Neural crest cell (in vitro differentiated cells): ENCODE data around the gene WDR90. TPM values are rescaled to one million over a fixed set of nuclear protein-coding genes. Genes with fewer than 3 reads are reported as not detected.

Experiments used
- DNase-seq: peaks from one replicate; pipeline ENCODE4 v3.0.0; 2021; ENCODE audit warnings: low read depth, mixed read lengths, low spot score
- H3K27ac Mint-ChIP-seq: one replicate; pipeline ENCODE4 v1.8.0; 2021; ENCODE audit warnings: mild to moderate bottlenecking, mixed read lengths; ENCODE audit not compliant: unreplicated experiment
- H3K27me3 Mint-ChIP-seq: 2 replicates; pipeline ENCODE4 v1.8.0; 2021; ENCODE audit warnings: low read depth, mild to moderate bottlenecking, mixed read lengths
- H3K36me3 Mint-ChIP-seq: 2 replicates; pipeline ENCODE4 v1.8.0; 2021; ENCODE audit warnings: low read depth, mild to moderate bottlenecking, mixed read lengths
- H3K4me1 Mint-ChIP-seq: 2 replicates; pipeline ENCODE4 v1.8.0; 2021; ENCODE audit warnings: mixed read lengths
- H3K4me3 Mint-ChIP-seq: one replicate; pipeline ENCODE4 v1.8.0; 2021; ENCODE audit warnings: mild to moderate bottlenecking, mixed read lengths
- H3K9me3 Mint-ChIP-seq: 2 replicates; pipeline ENCODE4 v1.8.0; 2021; ENCODE audit warnings: mixed read lengths
- total RNA-seq: library from RNA; stranded (reverse); gene quantifications from 2 replicates; pipeline ENCODE4 v1.2.1, GENCODE V29; 2021
- TF ChIP-seq, protein P1 (sequence below): fragments of 200-600 bp; sonication (generic); conservative IDR thresholded peaks from 2 replicates; pipeline ENCODE4 v1.5.0; 2021; ENCODE audit warnings: antibody characterized with exemption, mild to moderate bottlenecking

The WDR90 gene
- total RNA-seq, 1 donor from 2014 or later: 97.0 TPM

DNA sequence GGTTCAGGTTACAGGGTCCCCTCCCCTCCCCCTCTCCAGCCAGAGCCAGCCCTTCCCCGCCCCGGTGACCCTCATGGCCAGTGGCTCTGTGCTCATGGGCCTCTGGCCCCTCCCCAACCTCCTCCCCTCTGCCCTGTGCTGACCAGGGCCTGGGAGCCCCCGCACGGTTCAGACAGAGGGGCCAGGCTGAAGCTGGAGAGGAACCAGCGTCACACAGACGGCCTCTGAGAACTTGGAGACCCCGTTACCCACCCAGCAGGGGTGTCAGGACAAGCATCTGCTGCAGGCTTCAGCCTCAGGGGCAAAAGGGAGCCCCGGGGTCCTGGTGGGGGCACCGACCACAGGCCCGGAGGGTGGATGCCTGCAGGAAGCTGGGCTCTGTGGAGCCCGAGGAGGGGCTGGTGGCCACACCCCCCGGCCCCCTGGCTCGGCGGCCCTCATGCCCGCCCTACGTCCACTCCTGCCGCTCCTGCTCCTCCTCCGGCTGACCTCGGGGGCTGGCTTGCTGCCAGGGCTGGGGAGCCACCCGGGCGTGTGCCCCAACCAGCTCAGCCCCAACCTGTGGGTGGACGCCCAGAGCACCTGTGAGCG lies 18.3 kb upstream of the WDR90 start, which contains the start of gene WFIKKN1:
Gene WFIKKN1, plus strand, starts transcription at position 171 of the 591 bp plus-strand sequence. Its CDS starts 269 bp downstream, at position 440.
- peaks cover 16% of the 10 kb centered on the region for H3K4me1 Mint-ChIP-seq
- no peaks in the 10 kb centered on the region for H3K9me3 Mint-ChIP-seq
- TF ChIP-seq, protein P1, sequence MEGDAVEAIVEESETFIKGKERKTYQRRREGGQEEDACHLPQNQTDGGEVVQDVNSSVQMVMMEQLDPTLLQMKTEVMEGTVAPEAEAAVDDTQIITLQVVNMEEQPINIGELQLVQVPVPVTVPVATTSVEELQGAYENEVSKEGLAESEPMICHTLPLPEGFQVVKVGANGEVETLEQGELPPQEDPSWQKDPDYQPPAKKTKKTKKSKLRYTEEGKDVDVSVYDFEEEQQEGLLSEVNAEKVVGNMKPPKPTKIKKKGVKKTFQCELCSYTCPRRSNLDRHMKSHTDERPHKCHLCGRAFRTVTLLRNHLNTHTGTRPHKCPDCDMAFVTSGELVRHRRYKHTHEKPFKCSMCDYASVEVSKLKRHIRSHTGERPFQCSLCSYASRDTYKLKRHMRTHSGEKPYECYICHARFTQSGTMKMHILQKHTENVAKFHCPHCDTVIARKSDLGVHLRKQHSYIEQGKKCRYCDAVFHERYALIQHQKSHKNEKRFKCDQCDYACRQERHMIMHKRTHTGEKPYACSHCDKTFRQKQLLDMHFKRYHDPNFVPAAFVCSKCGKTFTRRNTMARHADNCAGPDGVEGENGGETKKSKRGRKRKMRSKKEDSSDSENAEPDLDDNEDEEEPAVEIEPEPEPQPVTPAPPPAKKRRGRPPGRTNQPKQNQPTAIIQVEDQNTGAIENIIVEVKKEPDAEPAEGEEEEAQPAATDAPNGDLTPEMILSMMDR: no peak
- DNase-seq: peak; percentile 77
- H3K27me3 Mint-ChIP-seq: peaks cover 2% of the 10 kb centered on the region
- peak within 1 kb of the TSS; percentile 84 for H3K4me3 Mint-ChIP-seq
- H3K36me3 Mint-ChIP-seq: peaks cover 3% of the 10 kb centered on the region
- peak within 1 kb of the TSS; percentile 75 for H3K27ac Mint-ChIP-seq

DNA sequence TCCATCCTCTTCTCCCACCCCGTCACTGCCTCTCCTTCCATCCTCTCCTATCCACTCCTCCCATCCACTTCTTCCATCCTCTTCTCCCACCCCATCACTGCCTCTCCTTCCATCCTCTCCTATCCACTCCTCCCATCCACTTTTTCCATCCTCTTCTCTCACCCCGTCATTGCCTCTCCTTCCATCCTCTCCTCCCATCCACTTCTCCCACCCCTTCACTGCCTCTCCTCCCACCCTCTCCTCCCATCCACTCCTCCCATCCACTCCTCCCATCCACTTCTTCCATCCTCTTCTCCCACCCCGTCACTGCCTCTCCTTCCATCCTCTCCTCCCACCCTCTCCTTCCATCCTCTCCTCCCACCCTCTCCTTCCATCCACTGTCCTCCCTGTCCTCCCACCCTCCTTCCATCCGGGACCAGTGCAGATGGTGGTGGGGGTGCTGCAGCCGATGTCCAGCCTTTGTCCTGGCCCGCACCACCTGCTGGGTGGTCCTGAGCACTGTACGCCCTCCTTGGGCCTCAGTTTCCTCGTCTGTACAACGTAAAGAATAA lies 17.3 kb upstream of the WDR90 start:
- H3K36me3 Mint-ChIP-seq: peaks cover 7% of the 10 kb centered on the region
- TF ChIP-seq, protein P1: no peak
- no peak for DNase-seq
- no peaks in the 10 kb centered on the region for H3K9me3 Mint-ChIP-seq
- H3K27ac Mint-ChIP-seq: no peak overlapping the region
- peaks cover 21% of the 10 kb centered on the region for H3K4me1 Mint-ChIP-seq
- peak overlapping the region; percentile 49 for H3K4me3 Mint-ChIP-seq
- H3K27me3 Mint-ChIP-seq: peaks cover 9% of the 10 kb centered on the region

DNA sequence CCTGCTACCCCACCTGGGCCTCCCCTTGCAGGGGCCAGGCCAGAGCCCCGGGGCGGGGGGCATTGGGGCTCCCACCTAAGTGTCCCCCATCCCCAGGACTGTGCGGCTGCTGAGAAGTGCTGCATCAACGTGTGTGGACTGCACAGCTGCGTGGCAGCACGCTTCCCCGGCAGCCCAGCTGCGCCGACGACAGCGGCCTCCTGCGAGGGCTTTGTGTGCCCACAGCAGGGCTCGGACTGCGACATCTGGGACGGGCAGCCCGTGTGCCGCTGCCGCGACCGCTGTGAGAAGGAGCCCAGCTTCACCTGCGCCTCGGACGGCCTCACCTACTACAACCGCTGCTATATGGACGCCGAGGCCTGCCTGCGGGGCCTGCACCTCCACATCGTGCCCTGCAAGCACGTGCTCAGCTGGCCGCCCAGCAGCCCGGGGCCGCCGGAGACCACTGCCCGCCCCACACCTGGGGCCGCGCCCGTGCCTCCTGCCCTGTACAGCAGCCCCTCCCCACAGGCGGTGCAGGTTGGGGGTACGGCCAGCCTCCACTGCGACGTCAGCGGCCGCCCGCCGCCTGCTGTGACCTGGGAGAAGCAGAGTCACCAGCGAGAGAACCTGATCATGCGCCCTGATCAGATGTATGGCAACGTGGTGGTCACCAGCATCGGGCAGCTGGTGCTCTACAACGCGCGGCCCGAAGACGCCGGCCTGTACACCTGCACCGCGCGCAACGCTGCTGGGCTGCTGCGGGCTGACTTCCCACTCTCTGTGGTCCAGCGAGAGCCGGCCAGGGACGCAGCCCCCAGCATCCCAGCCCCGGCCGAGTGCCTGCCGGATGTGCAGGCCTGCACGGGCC lies 16.5 kb upstream of the WDR90 start:
- Mint-ChIP-seq H3K9me3 (no peaks in the 10 kb centered on the region), H3K4me1 (peaks cover 21% of the 10 kb centered on the region), H3K36me3 (peaks cover 7% of the 10 kb centered on the region), H3K4me3 (no peak overlapping the region), H3K27ac (no peak overlapping the region), H3K27me3 (peaks cover 9% of the 10 kb centered on the region)
- TF ChIP-seq, protein P1: no peak
- no peak for DNase-seq

DNA sequence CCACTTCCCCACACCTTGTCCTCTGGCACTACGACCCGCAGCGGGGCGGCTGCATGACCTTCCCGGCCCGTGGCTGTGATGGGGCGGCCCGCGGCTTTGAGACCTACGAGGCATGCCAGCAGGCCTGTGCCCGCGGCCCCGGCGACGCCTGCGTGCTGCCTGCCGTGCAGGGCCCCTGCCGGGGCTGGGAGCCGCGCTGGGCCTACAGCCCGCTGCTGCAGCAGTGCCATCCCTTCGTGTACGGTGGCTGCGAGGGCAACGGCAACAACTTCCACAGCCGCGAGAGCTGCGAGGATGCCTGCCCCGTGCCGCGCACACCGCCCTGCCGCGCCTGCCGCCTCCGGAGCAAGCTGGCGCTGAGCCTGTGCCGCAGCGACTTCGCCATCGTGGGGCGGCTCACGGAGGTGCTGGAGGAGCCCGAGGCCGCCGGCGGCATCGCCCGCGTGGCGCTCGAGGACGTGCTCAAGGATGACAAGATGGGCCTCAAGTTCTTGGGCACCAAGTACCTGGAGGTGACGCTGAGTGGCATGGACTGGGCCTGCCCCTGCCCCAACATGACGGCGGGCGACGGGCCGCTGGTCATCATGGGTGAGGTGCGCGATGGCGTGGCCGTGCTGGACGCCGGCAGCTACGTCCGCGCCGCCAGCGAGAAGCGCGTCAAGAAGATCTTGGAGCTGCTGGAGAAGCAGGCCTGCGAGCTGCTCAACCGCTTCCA lies 15.7 kb upstream of the WDR90 start:
- Mint-ChIP-seq H3K27ac (no peak overlapping the region), H3K9me3 (no peaks in the 10 kb centered on the region), H3K36me3 (peaks cover 7% of the 10 kb centered on the region), H3K4me1 (peaks cover 21% of the 10 kb centered on the region), H3K27me3 (peaks cover 9% of the 10 kb centered on the region), H3K4me3 (peak overlapping the region; percentile 82)
- TF ChIP-seq, protein P1: no peak
- no peak for DNase-seq

DNA sequence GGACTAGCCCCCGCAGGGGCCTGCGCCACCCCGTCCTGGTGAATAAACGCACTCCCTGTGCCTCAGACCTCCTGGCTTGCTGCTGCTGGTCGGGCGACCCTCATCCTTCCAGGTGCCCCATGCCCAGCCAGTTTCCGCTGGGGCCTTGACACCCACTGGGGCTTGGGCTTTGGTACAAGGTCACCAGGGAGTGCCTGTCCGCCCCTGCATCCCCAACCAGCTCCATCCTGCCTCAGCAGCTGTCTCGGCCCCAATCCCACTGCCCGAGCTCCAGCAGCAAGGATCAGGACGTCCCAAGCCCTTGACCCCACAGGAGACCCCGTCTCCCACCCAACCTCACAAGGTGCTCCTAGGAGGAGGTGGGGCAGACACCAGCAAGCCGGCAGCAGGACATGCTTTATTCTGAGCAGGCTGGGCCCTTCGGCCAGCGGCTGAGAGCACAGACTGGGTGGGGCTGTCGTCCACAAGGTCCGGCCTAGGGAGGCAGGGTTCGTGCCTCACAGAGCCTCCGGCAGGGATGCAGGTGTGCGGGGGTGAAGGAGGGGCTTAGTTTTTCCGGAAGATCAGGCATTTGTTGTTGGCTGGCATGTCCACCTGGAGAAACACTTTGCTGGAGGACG lies 15.0 kb upstream of the WDR90 start:
- peaks cover 16% of the 10 kb centered on the region for H3K4me1 Mint-ChIP-seq

More for the DNA sequence above, 15.0 kb upstream of the WDR90 start:
- Mint-ChIP-seq H3K9me3 (no peaks in the 10 kb centered on the region), H3K27me3 (peaks cover 9% of the 10 kb centered on the region), H3K4me3 (peak overlapping the region; percentile 82), H3K27ac (no peak overlapping the region), H3K36me3 (peaks cover 5% of the 10 kb centered on the region)
- DNase-seq: no peak
- TF ChIP-seq, protein P1: no peak
